ENCODE data around the gene TVP23A. TPM values are rescaled to one million over a fixed set of nuclear protein-coding genes. Genes with fewer than 3 reads are reported as not detected.

TVP23A gene
- total RNA-seq, 4 donors from 2014 or later: 0.13 to 0.45 TPM; not detected in 2

GRCh38 chr16:10846213-10846998, 27.8 kb upstream of the TVP23A start:
- H3K9me3 ChIP-seq: no peaks in the 10 kb centered on the region
- H3K27me3 ChIP-seq: no peaks in the 10 kb centered on the region
- H3K4me1 ChIP-seq: no peaks in the 10 kb centered on the region
- H3K36me3 ChIP-seq: no peaks in the 10 kb centered on the region
- TF ChIP-seq, protein P1, sequence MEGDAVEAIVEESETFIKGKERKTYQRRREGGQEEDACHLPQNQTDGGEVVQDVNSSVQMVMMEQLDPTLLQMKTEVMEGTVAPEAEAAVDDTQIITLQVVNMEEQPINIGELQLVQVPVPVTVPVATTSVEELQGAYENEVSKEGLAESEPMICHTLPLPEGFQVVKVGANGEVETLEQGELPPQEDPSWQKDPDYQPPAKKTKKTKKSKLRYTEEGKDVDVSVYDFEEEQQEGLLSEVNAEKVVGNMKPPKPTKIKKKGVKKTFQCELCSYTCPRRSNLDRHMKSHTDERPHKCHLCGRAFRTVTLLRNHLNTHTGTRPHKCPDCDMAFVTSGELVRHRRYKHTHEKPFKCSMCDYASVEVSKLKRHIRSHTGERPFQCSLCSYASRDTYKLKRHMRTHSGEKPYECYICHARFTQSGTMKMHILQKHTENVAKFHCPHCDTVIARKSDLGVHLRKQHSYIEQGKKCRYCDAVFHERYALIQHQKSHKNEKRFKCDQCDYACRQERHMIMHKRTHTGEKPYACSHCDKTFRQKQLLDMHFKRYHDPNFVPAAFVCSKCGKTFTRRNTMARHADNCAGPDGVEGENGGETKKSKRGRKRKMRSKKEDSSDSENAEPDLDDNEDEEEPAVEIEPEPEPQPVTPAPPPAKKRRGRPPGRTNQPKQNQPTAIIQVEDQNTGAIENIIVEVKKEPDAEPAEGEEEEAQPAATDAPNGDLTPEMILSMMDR (IDR thresholded peaks at IDR 0.05): no peak
- no peak for TF ChIP-seq POLR2A (IDR thresholded peaks at IDR 0.05)
- 91 to 95% methylated on average over 14 of the region's 14 CpGs for WGBS, 2 donors
- no peak for DNase-seq
- intact Hi-C loops (cut with DNase I): no loop called here
- H3K27ac ChIP-seq: no peak overlapping the region
- no peak overlapping the region for H3K4me3 ChIP-seq (replicated peaks in 1 of 3)

GRCh38 chr16:10840703-10841102, 22.1 kb upstream of the TVP23A start:
- intact Hi-C loops (cut with DNase I): no loop called here
- Histone ChIP-seq H3K4me3 (replicated peaks in 1 of 3) (no peak overlapping the region), H3K9me3 (no peaks in the 10 kb centered on the region), H3K27ac (no peak overlapping the region), H3K27me3 (no peaks in the 10 kb centered on the region), H3K4me1 (no peaks in the 10 kb centered on the region), H3K36me3 (no peaks in the 10 kb centered on the region)
- WGBS, 2 donors: 71 to 75% methylated on average over 16 of the region's 16 CpGs
- TF ChIP-seq, protein P1 (IDR thresholded peaks at IDR 0.05): no peak
- TF ChIP-seq POLR2A (IDR thresholded peaks at IDR 0.05): no peak
- no peak for DNase-seq

GRCh38 chr16:10839279-10839666, 20.7 kb upstream of the TVP23A start:
- intact Hi-C loops (cut with DNase I): no loop called here
- no peak overlapping the region for H3K27ac ChIP-seq
- DNase-seq: no peak
- WGBS, 2 donors: 67 to 68% methylated on average over 6 of the region's 6 CpGs
- H3K36me3 ChIP-seq: no peaks in the 10 kb centered on the region
- H3K4me1 ChIP-seq: no peaks in the 10 kb centered on the region
- TF ChIP-seq, protein P1 (IDR thresholded peaks at IDR 0.05): no peak
- no peak for TF ChIP-seq POLR2A (IDR thresholded peaks at IDR 0.05)
- no peaks in the 10 kb centered on the region for H3K9me3 ChIP-seq
- H3K27me3 ChIP-seq: no peaks in the 10 kb centered on the region
- no peak overlapping the region for H3K4me3 ChIP-seq (replicated peaks in 1 of 3)

GRCh38 chr16:10838621-10839278, 20.2 kb upstream of the TVP23A start:
- Histone ChIP-seq H3K27ac (no peak overlapping the region), H3K27me3 (no peaks in the 10 kb centered on the region), H3K36me3 (no peaks in the 10 kb centered on the region), H3K9me3 (no peaks in the 10 kb centered on the region), H3K4me3 (replicated peaks in 1 of 3) (no peak overlapping the region), H3K4me1 (no peaks in the 10 kb centered on the region)
- DNase-seq: no peak
- intact Hi-C loops (cut with DNase I): no loop called here
- 88 to 91% methylated on average over 9 to 10 of the region's 10 CpGs for WGBS, 2 donors
- TF ChIP-seq, protein P1 (IDR thresholded peaks at IDR 0.05): no peak
- no peak for TF ChIP-seq POLR2A (IDR thresholded peaks at IDR 0.05)
